GM12878 (cell line): ENCODE measurements around the gene KRT86. TPM values are rescaled to one million over a fixed set of nuclear protein-coding genes. Genes with fewer than 3 reads are reported as not detected.
A peak's percentile ranks its signal among the peaks of the same experiment; 100 is the strongest.

ENCODE experiments used
- ATAC-seq: fragments of 200-7000 bp; cut with Tn5 transposase; 3 replicates; pipeline ENCODE4 v1.9.1; 2020; ENCODE audit warnings: mild to moderate bottlenecking, moderate library complexity
- BruUV-seq: library from RNA; stranded (reverse); fragments of 400-500 nt; replicated peaks from 2 replicates; lab custom pipeline; 2021; lab: Mats Ljungman, UMichigan
- CTCF ChIA-PET: fragments of 300-600 bp; sonication (Branson Sonifier 250); formaldehyde crosslinking; extraction: SDS; loops from one replicate; lab custom pipeline; 2021; ENCODE audit warnings: inconsistent platforms; lab: Yijun Ruan, JAX
- POLR2A ChIA-PET: fragments of 350-600 bp; formaldehyde crosslinking; extraction: SDS; loops from one replicate; lab custom pipeline; 2021; ENCODE audit warnings: inconsistent platforms; lab: Charles Lee
- RAD21 ChIA-PET: fragments of 300-600 bp; sonication (Branson Sonifier 250); formaldehyde crosslinking; loops from one replicate; lab custom pipeline; 2023; ENCODE audit warnings: antibody characterized with exemption; ENCODE audit not compliant: unreplicated experiment; lab: Charles Lee
- SMC1A ChIA-PET: fragments of 300-600 bp; sonication (Branson Sonifier 250); formaldehyde crosslinking; loops from one replicate; lab custom pipeline; 2023; ENCODE audit not compliant: unreplicated experiment, uncharacterized antibody; lab: Charles Lee
- DNase-seq: peaks from one replicate; pipeline ENCODE4 v3.0.0-alpha.2; 2011; ENCODE audit warnings: low read depth, low spot score
- FAIRE-seq: peaks from 3 replicates; lab custom pipeline; 2011; peaks lifted over from hg19 to GRCh38; lab: Jason Lieb, UNC
- H2AFZ ChIP-seq: 2 replicates; pipeline ENCODE4 v1.6.0; 2011; ENCODE audit warnings: low read depth, low read length, control low read depth; ENCODE audit not compliant: control insufficient read depth
- H3K27ac ChIP-seq: 2 replicates; pipeline ENCODE4 v1.5.1; 2011; ENCODE audit warnings: control low read depth; ENCODE audit not compliant: control insufficient read depth, insufficient read depth
- H3K27me3 ChIP-seq, 2 experiments: replicated peaks in 1 of 2; 2 replicates each; pipeline versions ENCODE4 v1.6.0 to v1.6.1; 2011; ENCODE audit warnings: low read length in 1 of 2; ENCODE audit not compliant: control insufficient read depth in 2 of 2, insufficient read depth in 2 of 2
- H3K36me3 ChIP-seq, 2 experiments: 2 replicates each; pipeline ENCODE4 v1.5.1; 2011; ENCODE audit warnings: low read length in 1 of 2; ENCODE audit not compliant: control insufficient read depth in 2 of 2, insufficient read depth in 2 of 2
- H3K4me1 ChIP-seq: 2 replicates; pipeline ENCODE4 v1.6.1; 2011; ENCODE audit warnings: mild to moderate bottlenecking, low read length, moderate library complexity, mixed read lengths; ENCODE audit not compliant: control insufficient read depth, insufficient read depth
- H3K4me2 ChIP-seq: 2 replicates; pipeline ENCODE4 v1.6.0; 2011; ENCODE audit warnings: control low read depth; ENCODE audit not compliant: control insufficient read depth, insufficient read depth
- H3K4me3 ChIP-seq: fragments of 200-600 bp; sonication (generic); 2 replicates; pipeline ENCODE4 v1.5.1; 2016
- H3K79me2 ChIP-seq: 2 replicates; pipeline ENCODE4 v1.6.0; 2011; ENCODE audit warnings: low read length; ENCODE audit not compliant: control insufficient read depth, insufficient read depth
- H3K9ac ChIP-seq: 2 replicates; pipeline ENCODE4 v1.8.0; 2011; ENCODE audit warnings: low read length, control low read depth, mixed read lengths; ENCODE audit not compliant: control insufficient read depth, insufficient read depth
- H3K9me3 ChIP-seq: replicated peaks from 3 replicates; pipeline ENCODE4 v1.5.1; 2011; ENCODE audit warnings: mild to moderate bottlenecking, low read length; ENCODE audit not compliant: control insufficient read depth, insufficient read depth
- H4K20me1 ChIP-seq: 2 replicates; pipeline ENCODE4 v1.6.0; 2011; ENCODE audit not compliant: control insufficient read depth, insufficient read depth
- E2F4 ChIP-seq: IDR thresholded peaks from 2 replicates; pipeline ENCODE4 v1.6.1; 2012; ENCODE audit warnings: low read depth, low read length, improper control_type of control experiment
- ETV6 ChIP-seq, 2 experiments: fragments of 450-650 bp in 1 of 2; IDR thresholded peaks in 1 of 2; conservative IDR thresholded peaks in 1 of 2; 2 replicates each; pipeline ENCODE4 v1.6.1; 2014; ENCODE audit warnings: antibody characterized with exemption in 1 of 2, borderline replicate concordance in 1 of 2, low read depth in 1 of 2, mild to moderate bottlenecking in 1 of 2, moderate library complexity in 1 of 2
- SMAD1 ChIP-seq: fragments of 450-650 bp; IDR thresholded peaks from 2 replicates; pipeline ENCODE4 v1.6.1; 2018; ENCODE audit warnings: mild to moderate bottlenecking, low read depth; ENCODE audit not compliant: partially characterized antibody
- ZSCAN29 ChIP-seq: fragments of 450-650 bp; IDR thresholded peaks from 2 replicates; pipeline ENCODE4 v1.6.1; 2017; ENCODE audit warnings: mild to moderate bottlenecking, moderate library complexity
- WGBS: methylation state at CpG from one replicate; pipeline ENCODE4 v1.1.6; 2016; ENCODE audit warnings: low lambda C conversion rate; ENCODE audit not compliant: insufficient replicate concordance, insufficient coverage; ENCODE audit errors: missing lambda C conversion rate; 5-methylcytosine and 5-hydroxymethylcytosine counted together
- in situ Hi-C: fragments of 300-500 bp; cut with MboI; formaldehyde crosslinking; loops from 9 replicates; pipeline ENCODE4 v1.14.3; 2018; ENCODE audit warnings: mixed read lengths
- intact Hi-C: fragments of 100-400 bp; cut with micrococcal nuclease; formaldehyde crosslinking; loops from one replicate; pipeline ENCODE4 v1.14.2; 2022; ENCODE audit not compliant: unreplicated experiment
- polyA plus RNA-seq, 11 experiments: library from polyadenylated mRNA; depleted of rRNA in 4 of 11; unstranded in 6 of 11; stranded (reverse) in 5 of 11; fragments of >200 nt; fragmentation: Nextera tagmentation in 4 of 11; fragmentation: Illumina TruSeq in 1 of 11; extraction: Ambion mirVana in 4 of 11; extraction: Trizol in 1 of 11; gene quantifications; 1 replicate in 1 of 11; 2 replicates in 10 of 11; pipeline versions ENCODE4 v1.2.1 to v1.2.3, GENCODE V29; 2011 to 2016; ENCODE audit warnings: inconsistent platforms in 2 of 11, missing spikeins in 2 of 11, low read depth in 1 of 11
- total RNA-seq, 4 experiments: library from RNA; depleted of rRNA in 3 of 4; stranded (reverse); fragments of >200 nt in 3 of 4; fragmentation: Illumina TruSeq in 1 of 4; extraction: Trizol in 1 of 4; gene quantifications; 2 replicates each; pipeline versions ENCODE4 v1.2.1 to v1.2.3, GENCODE V29; 2013 to 2021

The KRT86 gene
- total and polyA plus RNA-seq, 10 of the 15 experiments (the other 5 are each of a cell fraction or from before 2014, with no cell fraction given), result 0.11 to 0.54 (median 0.18) TPM; not detected in 4

- Histone ChIP-seq H3K9me3 (no peaks in the 10 kb centered on the region), H3K4me2 (peak overlapping the region; percentile 64)
- FAIRE-seq, result no peak
- SMC1A ChIA-PET, result interaction anchor here (1.0 to 2.5 kb wide), 7 partner anchors 9 to 81 kb away, joined by 3 to 13 read pairs (median 3); no protein-coding TSS in a partner anchor
- TF ChIP-seq SMAD1, result no peak
- TF ChIP-seq ZSCAN29, result no peak
- TF ChIP-seq ETV6 (conservative IDR thresholded peaks at IDR 0.05 in 1 of 2, IDR thresholded peaks at IDR 0.05 in 1 of 2; ENCODE audit: borderline replicate concordance in 1 of 2, low read depth in 1 of 2), result no peak
- no peak for TF ChIP-seq E2F4
- TF ChIP-seq, all 136 proteins: peak for 0
- ChIA-PET RAD21 (interaction anchor here (1.1 to 1.9 kb wide), 2 partner anchors 33 to 221 kb away, joined by 3 to 7 read pairs; no protein-coding TSS in a partner anchor), CTCF (interaction anchor here (0.6 to 5.1 kb wide), 5 partner anchors 10 to 81 kb away, joined by 3 to 42 read pairs (median 7); no protein-coding TSS in a partner anchor), POLR2A (no interaction called here)
- H3K9ac ChIP-seq, result peak overlapping the region; percentile 44; the same call in 1 of the 2 replicates
- H2AFZ ChIP-seq, result no peak overlapping the region; the same call in 1 of the 2 replicates
- BruUV-seq, result no TSS peak
- no peaks in the 10 kb centered on the region for H4K20me1 ChIP-seq
- H3K4me1 ChIP-seq, result peaks cover 22% of the 10 kb centered on the region
- DNase-seq (no peak), ATAC-seq (no peak)
- H3K79me2 ChIP-seq, result no peaks in the 10 kb centered on the region; the same call in 1 of the 2 replicates
- in situ Hi-C loops (no loop called here), intact Hi-C loops (no loop called here)
- peak overlapping the region; percentile 25; the same call in 1 of the 2 replicates for H3K27ac ChIP-seq
- 49% methylated on average over 7 of the region's 7 CpGs for WGBS
- H3K4me3 ChIP-seq, result peak overlapping the region; percentile 50; the same call in 1 of the 2 replicates
- no peaks in the 10 kb centered on the region for H3K36me3 ChIP-seq
- H3K27me3 ChIP-seq, result no peaks in the 10 kb centered on the region; a peak in 1 of 4 replicates
Measured at GRCh38 chr12:52245962-52246569, 28.4 kb upstream of the KRT86 start.
